Upper lobe of left lung (tissue), 6 donors: ENCODE measurements around the gene TMEM109. TPM values are rescaled to one million over a fixed set of nuclear protein-coding genes. Genes with fewer than 3 reads are reported as not detected.
A peak's percentile ranks its signal among the peaks of the same experiment; 100 is the strongest.

Experiments
- ATAC-seq, 2 donors: fragments of 200-7000 bp; cut with Tn5 transposase; one replicate each; pipeline ENCODE4 v1.9.1; 2022; ENCODE audit warnings: mild to moderate bottlenecking in 2 of 2, moderate library complexity in 2 of 2; ENCODE audit not compliant: low FRiP score in 2 of 2
- DNase-seq, 2 donors: peaks; one replicate each; pipeline ENCODE4 v3.0.0-alpha.2; 2019 to 2020
- H3K27ac ChIP-seq, 4 donors: fragments of 200-600 bp; sonication (generic); one replicate each; pipeline ENCODE4 v1.5.1; 2016 to 2019
- H3K27me3 ChIP-seq, 4 donors: fragments of 200-600 bp; sonication (generic); one replicate each; pipeline ENCODE4 v1.5.1; 2017 to 2019
- H3K36me3 ChIP-seq, 4 donors: fragments of 200-600 bp; sonication (generic); one replicate each; pipeline ENCODE4 v1.5.1; 2016 to 2019
- H3K4me1 ChIP-seq, 4 donors: fragments of 200-600 bp; sonication (generic); one replicate each; pipeline ENCODE4 v1.5.1; 2018 to 2019
- H3K4me3 ChIP-seq, 4 donors: fragments of 200-600 bp; sonication (generic); one replicate each; pipeline ENCODE4 v1.5.1; 2017 to 2019; ENCODE audit warnings: mild to moderate bottlenecking in 2 of 4, moderate library complexity in 1 of 4
- H3K9me3 ChIP-seq, 4 donors: fragments of 200-600 bp; sonication (generic); one replicate each; pipeline ENCODE4 v1.5.1; 2018 to 2019
- CTCF ChIP-seq, 6 experiments: fragments of 450-650 bp in 4 of 6; fragments of 200-600 bp in 2 of 6; sonication (generic) in 2 of 6; IDR thresholded peaks; one replicate each; pipeline ENCODE4 v1.5.1; 2016 to 2019; ENCODE audit warnings: antibody characterized with exemption in 6 of 6
- EP300 ChIP-seq, 4 donors: sonication (generic); formaldehyde crosslinking; IDR thresholded peaks; one replicate each; pipeline ENCODE4 v1.5.1; 2017; ENCODE audit warnings: antibody characterized with exemption in 4 of 4, control low read depth in 2 of 4
- POLR2A ChIP-seq, 4 donors: fragments of 450-650 bp; IDR thresholded peaks; one replicate each; pipeline ENCODE4 v1.5.1; 2016 to 2017; ENCODE audit warnings: antibody characterized with exemption in 4 of 4, mild to moderate bottlenecking in 2 of 4
- POLR2AphosphoS5 ChIP-seq, 2 donors: sonication (generic); formaldehyde crosslinking; IDR thresholded peaks; one replicate each; pipeline ENCODE4 v1.5.1; 2017; ENCODE audit warnings: antibody characterized with exemption in 2 of 2
- WGBS, 2 donors: methylation state at CpG; one replicate each; pipeline ENCODE4 v1.1.5; 2017 to 2018; 5-methylcytosine and 5-hydroxymethylcytosine counted together
- total RNA-seq, 6 donors: library from RNA; depleted of rRNA in 4 of 6; stranded (reverse); fragments of >200 nt in 4 of 6; gene quantifications; one replicate each; pipeline versions ENCODE4 v1.1.0 to v1.2.1, GENCODE V29; 2016 to 2021
- donor health status: DM: no; HTN: no; CAD: no; lungs with moderate emphysema.
- donor health status: DM: no; HTN: yes; CAD: no; lungs with severe emphysema.

TMEM109 gene
- total RNA-seq, 6 donors from 2014 or later: 27.2 to 153 (median 129) TPM

- TF ChIP-seq CTCF (IDR thresholded peaks at IDR 0.05): no peak
- TF ChIP-seq EP300 (IDR thresholded peaks at IDR 0.05): no peak
- TF ChIP-seq POLR2AphosphoS5 (IDR thresholded peaks at IDR 0.05): no peak
- TF ChIP-seq POLR2A (IDR thresholded peaks at IDR 0.05): no peak
- H3K4me3 ChIP-seq: no peak overlapping the region
Measured at GRCh38 chr11:60925868-60926267, 11.9 kb downstream of the TMEM109 start.

GRCh38 chr11:60926500-60926899 is 12.5 kb downstream of the TMEM109 start:
- peaks cover 12 to 25% (median 19%) of the 10 kb centered on the region in 4 donors for H3K4me1 ChIP-seq
- DNase-seq (no peak), ATAC-seq (no peak)
- peaks cover 2 to 10% (median 8%) of the 10 kb centered on the region in 4 donors for H3K27me3 ChIP-seq
- no peak overlapping the region for H3K27ac ChIP-seq
- H3K4me3 ChIP-seq: no peak overlapping the region
- peaks cover 7 to 20% (median 15%) of the 10 kb centered on the region in 4 donors for H3K36me3 ChIP-seq
- H3K9me3 ChIP-seq: no peaks in the 10 kb centered on the region
- TF ChIP-seq POLR2AphosphoS5 (IDR thresholded peaks at IDR 0.05) (no peak), EP300 (IDR thresholded peaks at IDR 0.05) (no peak), POLR2A (IDR thresholded peaks at IDR 0.05) (no peak), CTCF (IDR thresholded peaks at IDR 0.05) (no peak)
- 92 to 95% methylated on average over 8 of the region's 8 CpGs for WGBS, 2 donors

More at GRCh38 chr11:60925868-60926267, 11.9 kb downstream of the TMEM109 start:
- DNase-seq (no peak), ATAC-seq (no peak)
- 59 to 77% methylated on average over 6 of the region's 6 CpGs for WGBS, 2 donors
- Histone ChIP-seq H3K27ac (no peak overlapping the region), H3K4me1 (peaks cover 12 to 25% (median 19%) of the 10 kb centered on the region in 4 donors), H3K9me3 (no peaks in the 10 kb centered on the region), H3K36me3 (peaks cover 13 to 27% (median 21%) of the 10 kb centered on the region in 4 donors), H3K27me3 (peaks cover 2 to 10% (median 8%) of the 10 kb centered on the region in 4 donors)

GRCh38 chr11:60927061-60927592 is 13.2 kb downstream of the TMEM109 start:
- WGBS, 2 donors: 92 to 95% methylated on average over 4 to 8 of the region's 8 CpGs
- ATAC-seq: no peak
- H3K4me1 ChIP-seq: peaks cover 12 to 25% (median 19%) of the 10 kb centered on the region in 4 donors
- no peak overlapping the region for H3K4me3 ChIP-seq
- no peak for TF ChIP-seq POLR2A (IDR thresholded peaks at IDR 0.05)
- no peak for TF ChIP-seq POLR2AphosphoS5 (IDR thresholded peaks at IDR 0.05)
- no peak for TF ChIP-seq CTCF (IDR thresholded peaks at IDR 0.05)
- TF ChIP-seq EP300 (IDR thresholded peaks at IDR 0.05): no peak
- DNase-seq: peak in 1 of 2 donors; percentile 38
- no peaks in the 10 kb centered on the region for H3K9me3 ChIP-seq
- H3K27me3 ChIP-seq: peaks cover 2 to 10% (median 8%) of the 10 kb centered on the region in 4 donors
- H3K36me3 ChIP-seq: peaks cover under 1 to 14% (median 8%) of the 10 kb centered on the region in 4 donors
- H3K27ac ChIP-seq: no peak overlapping the region

GRCh38 chr11:60927600-60927999 is 13.6 kb downstream of the TMEM109 start:
- WGBS, 2 donors: 84 to 90% methylated on average over 15 to 16 of the region's 16 CpGs
- H3K36me3 ChIP-seq: peaks cover 0 to 9% (median 4%) of the 10 kb centered on the region in 4 donors
- H3K4me1 ChIP-seq: peaks cover 12 to 25% (median 19%) of the 10 kb centered on the region in 4 donors
- peaks cover 2 to 10% (median 8%) of the 10 kb centered on the region in 4 donors for H3K27me3 ChIP-seq
- H3K27ac ChIP-seq: no peak overlapping the region
- peak in 1 of 2 donors; percentile 52 for DNase-seq
- no peak overlapping the region for H3K4me3 ChIP-seq
- TF ChIP-seq POLR2A (IDR thresholded peaks at IDR 0.05) (no peak), POLR2AphosphoS5 (IDR thresholded peaks at IDR 0.05) (no peak), EP300 (IDR thresholded peaks at IDR 0.05) (no peak), CTCF (IDR thresholded peaks at IDR 0.05) (no peak)
- ATAC-seq: no peak
- H3K9me3 ChIP-seq: no peaks in the 10 kb centered on the region
